CD4-positive, alpha-beta T cell (primary cell): ENCODE measurements around the gene SORCS2. TPM values are rescaled to one million over a fixed set of nuclear protein-coding genes. Genes with fewer than 3 reads are reported as not detected.

ENCODE experiments used
- ATAC-seq: fragments of 200-7000 bp; cut with Tn5 transposase; one replicate; pipeline ENCODE4 v1.10.0; 2022; ENCODE audit warnings: mild to moderate bottlenecking; ENCODE audit not compliant: poor library complexity
- CTCF ChIA-PET: fragments of 350-600 bp; sonication (Branson Sonifier 250); formaldehyde crosslinking; loops from one replicate; lab custom pipeline; 2021; ENCODE audit warnings: antibody characterized with exemption, inconsistent platforms; lab: Charles Lee
- POLR2A ChIA-PET: fragments of 350-600 bp; sonication (Branson Sonifier 250); formaldehyde crosslinking; loops from one replicate; lab custom pipeline; 2021; ENCODE audit warnings: antibody characterized with exemption, inconsistent platforms; lab: Charles Lee
- DNase-seq, 14 experiments: peaks; one replicate each; pipeline ENCODE4 v3.0.0-alpha.2; 2013 to 2020; ENCODE audit warnings: mixed read lengths in 2 of 14
- H3K27ac ChIP-seq, 2 donors: one replicate each; pipeline versions ENCODE4 v1.5.1 to v1.7.0; 2013; ENCODE audit warnings: low read length in 2 of 2, low read depth in 1 of 2, mild to moderate bottlenecking in 1 of 2
- H3K27me3 ChIP-seq, 2 experiments: 1 replicate in 1 of 2; 2 replicates in 1 of 2; pipeline versions ENCODE4 v1.6.1 to v1.7.0; 2013; ENCODE audit warnings: low read length in 2 of 2, control low read depth in 1 of 2, mild to moderate bottlenecking in 1 of 2, moderate library complexity in 1 of 2; ENCODE audit not compliant: insufficient read depth in 2 of 2, control insufficient read depth in 1 of 2
- H3K36me3 ChIP-seq: one replicate; pipeline ENCODE4 v1.6.1; 2013; ENCODE audit warnings: low read length, control low read depth; ENCODE audit not compliant: insufficient read depth
- H3K4me1 ChIP-seq: one replicate; pipeline ENCODE4 v1.6.1; 2013; ENCODE audit warnings: low read length, control low read depth; ENCODE audit not compliant: insufficient read depth
- H3K4me3 ChIP-seq: one replicate; pipeline ENCODE4 v1.5.1; 2013; ENCODE audit warnings: mild to moderate bottlenecking, low read length, moderate library complexity
- H3K9me3 ChIP-seq, 2 experiments: 1 replicate in 1 of 2; 2 replicates in 1 of 2; pipeline versions ENCODE4 v1.6.1 to v1.7.0; 2013; ENCODE audit warnings: low read length in 2 of 2, mild to moderate bottlenecking in 2 of 2, control low read depth in 1 of 2, moderate library complexity in 1 of 2; ENCODE audit not compliant: control insufficient read depth in 1 of 2, insufficient read depth in 1 of 2
- H3K27ac Mint-ChIP-seq: one replicate; pipeline ENCODE4 v1.8.0; 2020; ENCODE audit warnings: mixed read lengths
- H3K27me3 Mint-ChIP-seq: one replicate; pipeline ENCODE4 v1.8.0; 2021; ENCODE audit warnings: mixed read lengths
- H3K36me3 Mint-ChIP-seq: one replicate; pipeline ENCODE4 v1.8.0; 2021; ENCODE audit warnings: low read depth, mixed read lengths
- H3K4me1 Mint-ChIP-seq: one replicate; pipeline ENCODE4 v1.8.0; 2021; ENCODE audit warnings: low read depth, mixed read lengths
- H3K4me3 Mint-ChIP-seq: one replicate; pipeline ENCODE4 v1.8.0; 2020; ENCODE audit warnings: mild to moderate bottlenecking, mixed read lengths
- H3K9me3 Mint-ChIP-seq: one replicate; pipeline ENCODE4 v1.8.0; 2020; ENCODE audit warnings: mixed read lengths
- CTCF ChIP-seq: fragments of 200-600 bp; IDR thresholded peaks from one replicate; pipeline ENCODE4 v1.8.0; 2022; ENCODE audit warnings: antibody characterized with exemption, mild to moderate bottlenecking
- intact Hi-C, 2 experiments: fragments of 100-400 bp; cut with DNase I in 1 of 2; cut with micrococcal nuclease in 1 of 2; formaldehyde crosslinking; loops; one replicate each; pipeline versions ENCODE4 v1.15.1 to v1.9.0; 2023 to 2025; cut with DNase I, micrococcal nuclease
- total RNA-seq, 174 experiments: library from RNA in 2 of 174; stranded (reverse) in 2 of 174; gene quantifications; one replicate each; pipeline ENCODE4 v1.2.3 and lab custom pipeline; 2021 to 2026

Gene SORCS2
- total RNA-seq, 2 experiments from 2014 or later: not detected

GRCh38 chr4:7236847-7237246, 44.5 kb downstream of the SORCS2 start:
- ChIA-PET POLR2A (no interaction called here), CTCF (no interaction called here)
- TF ChIP-seq CTCF: no peak
- Histone ChIP-seq H3K27me3 (no peaks in the 10 kb centered on the region), H3K9me3 (peaks cover 0 to 23% of the 10 kb centered on the region in 2 experiments), H3K27ac (no peak overlapping the region), H3K36me3 (no peaks in the 10 kb centered on the region), H3K4me1 (no peaks in the 10 kb centered on the region), H3K4me3 (no peak overlapping the region)
- Mint-ChIP-seq H3K9me3 (no peaks in the 10 kb centered on the region), H3K27ac (no peak overlapping the region), H3K4me3 (no peak overlapping the region), H3K36me3 (no peaks in the 10 kb centered on the region), H3K27me3 (no peaks in the 10 kb centered on the region), H3K4me1 (no peaks in the 10 kb centered on the region)
- DNase-seq (no peak), ATAC-seq (no peak)
- intact Hi-C loops: no loop called here

DNA sequence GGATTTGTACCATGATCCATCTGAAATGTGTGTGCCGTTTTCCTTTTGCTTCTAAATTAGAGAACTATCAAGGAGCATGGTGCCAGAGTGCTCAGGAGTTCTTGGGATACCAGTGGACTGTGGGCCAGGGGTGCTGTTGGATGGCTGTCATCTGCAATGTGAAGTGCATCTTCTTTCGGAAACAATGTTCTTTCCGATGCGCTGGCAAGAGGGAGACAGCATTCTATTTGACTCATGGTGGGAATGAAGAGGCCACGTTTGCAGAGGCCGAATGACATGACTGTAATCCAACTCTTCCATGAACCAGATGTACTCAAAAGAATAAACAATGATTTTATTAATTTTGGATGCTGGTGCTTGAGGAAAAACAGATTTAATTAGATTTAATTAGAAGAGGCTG, 45.5 kb downstream of the SORCS2 start:
- Histone ChIP-seq H3K9me3 (peaks cover 0 to 16% of the 10 kb centered on the region in 2 experiments), H3K27ac (no peak overlapping the region), H3K36me3 (no peaks in the 10 kb centered on the region), H3K4me3 (no peak overlapping the region), H3K4me1 (no peaks in the 10 kb centered on the region), H3K27me3 (no peaks in the 10 kb centered on the region)
- ChIA-PET CTCF (no interaction called here), POLR2A (no interaction called here)
- H3K4me3 Mint-ChIP-seq: no peak overlapping the region
- DNase-seq: no peak
- intact Hi-C loops: no loop called here
- H3K4me1 Mint-ChIP-seq: no peaks in the 10 kb centered on the region
- H3K9me3 Mint-ChIP-seq: no peaks in the 10 kb centered on the region
- no peak overlapping the region for H3K27ac Mint-ChIP-seq
- H3K27me3 Mint-ChIP-seq: no peaks in the 10 kb centered on the region
- no peak for ATAC-seq
- no peak for TF ChIP-seq CTCF
- no peaks in the 10 kb centered on the region for H3K36me3 Mint-ChIP-seq

GRCh38 chr4:7238300-7238960, 46.1 kb downstream of the SORCS2 start:
- H3K27ac ChIP-seq: no peak overlapping the region
- ChIA-PET POLR2A (no interaction called here), CTCF (no interaction called here)
- H3K4me3 ChIP-seq: no peak overlapping the region
- H3K27me3 ChIP-seq: no peaks in the 10 kb centered on the region
- no peak overlapping the region for H3K27ac Mint-ChIP-seq
- H3K4me1 ChIP-seq: no peaks in the 10 kb centered on the region
- no peak for TF ChIP-seq CTCF
- peaks cover 0 to 16% of the 10 kb centered on the region in 2 experiments for H3K9me3 ChIP-seq
- DNase-seq: no peak
- H3K27me3 Mint-ChIP-seq: no peaks in the 10 kb centered on the region
- no peak overlapping the region for H3K4me3 Mint-ChIP-seq
- H3K9me3 Mint-ChIP-seq: no peaks in the 10 kb centered on the region
- no peak for ATAC-seq
- no peaks in the 10 kb centered on the region for H3K36me3 Mint-ChIP-seq
- H3K4me1 Mint-ChIP-seq: no peaks in the 10 kb centered on the region
- H3K36me3 ChIP-seq: no peaks in the 10 kb centered on the region
- intact Hi-C loops: no loop called here
